WTC11 (cell line): ENCODE measurements around the gene SAP30BP. TPM values are rescaled to one million over a fixed set of nuclear protein-coding genes. Genes with fewer than 3 reads are reported as not detected.

Experiments used
- ATAC-seq: fragments of 200-7000 bp; cut with Tn5 transposase; 2 replicates; pipeline ENCODE4 v1.10.0; 2021; ENCODE audit warnings: mild to moderate bottlenecking, moderate library complexity
- CTCF ChIA-PET: fragments of 300-600 bp; sonication (Branson Sonifier 250); formaldehyde crosslinking; loops from one replicate; lab custom pipeline; 2021; ENCODE audit warnings: antibody characterized with exemption; lab: Charles Lee
- POLR2A ChIA-PET: fragments of 350-600 bp; sonication (Branson Sonifier 250); formaldehyde crosslinking; loops from one replicate; lab custom pipeline; 2021; ENCODE audit warnings: antibody characterized with exemption; lab: Charles Lee
- DNase-seq: peaks from one replicate; pipeline ENCODE4 v3.0.0; 2021; ENCODE audit warnings: low spot score
- H3K27ac Mint-ChIP-seq: 2 replicates; pipeline ENCODE4 v1.8.0; 2021; ENCODE audit warnings: mixed read lengths
- H3K27me3 Mint-ChIP-seq: 2 replicates; pipeline ENCODE4 v1.8.0; 2021; ENCODE audit warnings: low read depth, mild to moderate bottlenecking, moderate library complexity, mixed read lengths
- H3K36me3 Mint-ChIP-seq: 2 replicates; pipeline ENCODE4 v1.8.0; 2021; ENCODE audit warnings: mixed read lengths
- H3K4me1 Mint-ChIP-seq: 2 replicates; pipeline ENCODE4 v1.8.0; 2022; ENCODE audit warnings: mixed read lengths
- H3K4me3 Mint-ChIP-seq: 2 replicates; pipeline ENCODE4 v1.8.0; 2021; ENCODE audit warnings: mild to moderate bottlenecking, moderate library complexity, mixed read lengths
- H3K9me3 Mint-ChIP-seq: 2 replicates; pipeline ENCODE4 v1.8.0; 2021; ENCODE audit warnings: mixed read lengths
- AR ChIP-seq: fragments of 250-450 bp; sonication (Bioruptor Pico); IDR thresholded peaks from 2 replicates; pipeline ENCODE4 v1.9.0; 2021; ENCODE audit warnings: mild to moderate bottlenecking
- ATF3 ChIP-seq: sonication (generic); formaldehyde crosslinking; conservative IDR thresholded peaks from 2 replicates; pipeline ENCODE4 v1.8.1; 2022; ENCODE audit warnings: mild to moderate bottlenecking, missing genetic modification reagents
- ATF6 ChIP-seq: sonication (generic); formaldehyde crosslinking; IDR thresholded peaks from 2 replicates; pipeline ENCODE4 v1.8.1; 2023; ENCODE audit warnings: mild to moderate bottlenecking, missing genetic modification reagents
- ETV6 ChIP-seq: sonication (generic); formaldehyde crosslinking; IDR thresholded peaks from 2 replicates; pipeline ENCODE4 v1.8.1; 2022; ENCODE audit warnings: mild to moderate bottlenecking, missing genetic modification reagents
- MAX ChIP-seq: sonication (generic); formaldehyde crosslinking; IDR thresholded peaks from 2 replicates; pipeline ENCODE4 v1.8.0; 2022; ENCODE audit warnings: mild to moderate bottlenecking, missing genetic modification reagents
- NFATC4 ChIP-seq: fragments of 250-450 bp; sonication (Bioruptor Pico); IDR thresholded peaks from 2 replicates; pipeline ENCODE4 v1.9.0; 2021; ENCODE audit warnings: mild to moderate bottlenecking
- OVOL2 ChIP-seq: fragments of 250-450 bp; sonication (Bioruptor Pico); IDR thresholded peaks from 2 replicates; pipeline ENCODE4 v1.9.0; 2021; ENCODE audit warnings: mild to moderate bottlenecking, borderline replicate concordance
- TCF7 ChIP-seq: sonication (generic); formaldehyde crosslinking; IDR thresholded peaks from 2 replicates; pipeline ENCODE4 v1.8.0; 2022; ENCODE audit warnings: mild to moderate bottlenecking, low read depth, missing genetic modification reagents, moderate library complexity
- USF2 ChIP-seq: sonication (generic); formaldehyde crosslinking; IDR thresholded peaks from 2 replicates; pipeline ENCODE4 v1.8.1; 2023; ENCODE audit warnings: mild to moderate bottlenecking, missing genetic modification reagents, moderate library complexity
- ZBTB43 ChIP-seq: sonication (generic); formaldehyde crosslinking; IDR thresholded peaks from 2 replicates; pipeline ENCODE4 v1.8.1; 2023; ENCODE audit warnings: mild to moderate bottlenecking, missing genetic modification reagents
- total RNA-seq: library from RNA; stranded (reverse); gene quantifications from 3 replicates; pipeline ENCODE4 v1.2.3, GENCODE V29; 2021
- TF ChIP-seq, protein P1 (sequence below): fragments of 250-450 bp; sonication (Bioruptor Pico); conservative IDR thresholded peaks from 2 replicates; pipeline ENCODE4 v1.9.0; 2021; ENCODE audit warnings: mild to moderate bottlenecking
- TF ChIP-seq, protein P2 (sequence below): sonication (generic); formaldehyde crosslinking; IDR thresholded peaks from 2 replicates; pipeline ENCODE4 v1.8.0; 2022; ENCODE audit warnings: missing genetic modification reagents
- TF ChIP-seq, protein P3 (sequence below): sonication (generic); formaldehyde crosslinking; IDR thresholded peaks from 2 replicates; pipeline ENCODE4 v1.8.1; 2022; ENCODE audit warnings: low read depth, mild to moderate bottlenecking, moderate library complexity, missing genetic modification reagents, borderline replicate concordance

The SAP30BP gene
- total RNA-seq, 1 experiment from 2014 or later, result 86.8 TPM

- ChIA-PET POLR2A (no interaction called here), CTCF (interaction anchor here (0.8 to 1.9 kb wide), 5 partner anchors 10 to 258 kb away, joined by 3 to 9 read pairs (median 4); partner anchors contain the start of gene SMIM5)
- H3K9me3 Mint-ChIP-seq, result no peaks in the 10 kb centered on the region
- no peak overlapping the region for H3K4me3 Mint-ChIP-seq
- no peak overlapping the region for H3K27ac Mint-ChIP-seq
- ATAC-seq, result no peak
- TF ChIP-seq USF2 (no peak), ETV6 (CRISPR knock-in tag) (no peak), MAX (CRISPR knock-in tag) (no peak)
- no peaks in the 10 kb centered on the region for H3K27me3 Mint-ChIP-seq
- DNase-seq, result no peak
- H3K4me1 Mint-ChIP-seq, result no peaks in the 10 kb centered on the region
- H3K36me3 Mint-ChIP-seq, result no peaks in the 10 kb centered on the region
Observed at GRCh38 chr17:75740215-75740614, 73.1 kb downstream of the SAP30BP start.

DNA sequence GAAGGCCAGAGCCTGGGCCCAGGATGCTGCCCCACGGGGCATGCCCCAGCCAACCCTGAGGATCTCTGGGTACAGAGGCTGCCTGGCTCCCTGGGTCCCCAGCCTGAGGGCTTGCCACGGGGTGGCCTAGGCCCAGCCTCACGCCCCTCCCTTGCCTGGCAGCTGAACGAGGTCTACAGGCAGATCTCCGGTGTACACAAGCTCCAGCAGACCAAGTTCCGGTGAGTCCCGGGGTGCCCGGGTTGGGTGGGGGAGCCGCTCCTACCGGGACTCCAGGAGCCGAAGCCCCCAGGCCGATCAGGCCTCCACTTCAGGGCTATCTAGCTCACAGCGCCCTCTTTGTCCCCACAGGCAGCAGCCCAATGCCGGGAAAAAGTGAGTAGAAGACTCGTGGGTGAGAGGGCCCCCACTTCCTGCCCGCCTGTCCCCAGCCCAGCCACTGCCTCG, 73.5 kb downstream of the SAP30BP start:
- H3K27ac Mint-ChIP-seq, result no peak overlapping the region
- CTCF ChIA-PET, result interaction anchor here (0.8 to 1.9 kb wide), 5 partner anchors 9 to 258 kb away, joined by 3 to 9 read pairs (median 4); partner anchors contain the start of gene SMIM5
- no peaks in the 10 kb centered on the region for H3K4me1 Mint-ChIP-seq
- DNase-seq (no peak), ATAC-seq (0 out of 2 replicates have a peak, but pooled peaks have one; percentile 42)
- no peak overlapping the region for H3K4me3 Mint-ChIP-seq
- POLR2A ChIA-PET, result no interaction called here
- no peak for TF ChIP-seq ATF6 (CRISPR knock-in tag)
- no peak for TF ChIP-seq ZBTB43 (CRISPR knock-in tag)
- no peak for TF ChIP-seq NFATC4
- TF ChIP-seq, protein P1, sequence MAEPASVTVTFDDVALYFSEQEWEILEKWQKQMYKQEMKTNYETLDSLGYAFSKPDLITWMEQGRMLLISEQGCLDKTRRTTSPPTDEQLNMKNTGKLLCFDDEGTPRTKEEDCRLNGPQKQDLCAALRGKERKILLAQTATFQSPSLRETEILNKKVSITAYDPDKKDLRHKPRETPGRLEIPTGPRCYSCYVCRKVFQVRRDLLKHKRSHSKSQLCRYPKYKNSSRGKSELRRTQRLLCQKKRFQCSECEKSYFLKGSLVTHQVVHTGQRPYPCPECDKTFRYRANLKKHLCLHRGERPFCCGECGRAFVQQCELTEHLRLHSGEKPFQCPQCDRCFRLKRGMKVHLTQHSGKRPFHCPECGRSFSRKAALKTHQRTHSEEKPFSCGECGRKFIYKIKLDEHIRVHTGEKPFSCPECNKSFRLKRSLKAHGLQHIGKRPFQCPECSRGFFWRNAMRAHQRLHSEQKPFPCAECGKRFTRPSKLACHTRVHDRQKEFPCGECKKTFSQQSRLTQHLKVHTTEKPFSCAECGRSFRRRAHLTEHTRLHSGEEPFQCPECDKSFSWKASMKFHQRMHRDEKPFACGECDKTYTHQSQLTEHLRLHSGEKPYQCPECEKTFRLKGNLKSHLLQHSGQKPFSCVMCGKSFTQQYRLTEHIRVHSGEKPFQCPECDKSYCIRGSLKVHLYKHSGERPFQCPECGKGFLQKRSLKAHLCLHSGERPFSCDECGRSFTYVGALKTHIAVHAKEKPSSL, result no peak
- no peak for TF ChIP-seq TCF7 (CRISPR knock-in tag)
- TF ChIP-seq, protein P2, sequence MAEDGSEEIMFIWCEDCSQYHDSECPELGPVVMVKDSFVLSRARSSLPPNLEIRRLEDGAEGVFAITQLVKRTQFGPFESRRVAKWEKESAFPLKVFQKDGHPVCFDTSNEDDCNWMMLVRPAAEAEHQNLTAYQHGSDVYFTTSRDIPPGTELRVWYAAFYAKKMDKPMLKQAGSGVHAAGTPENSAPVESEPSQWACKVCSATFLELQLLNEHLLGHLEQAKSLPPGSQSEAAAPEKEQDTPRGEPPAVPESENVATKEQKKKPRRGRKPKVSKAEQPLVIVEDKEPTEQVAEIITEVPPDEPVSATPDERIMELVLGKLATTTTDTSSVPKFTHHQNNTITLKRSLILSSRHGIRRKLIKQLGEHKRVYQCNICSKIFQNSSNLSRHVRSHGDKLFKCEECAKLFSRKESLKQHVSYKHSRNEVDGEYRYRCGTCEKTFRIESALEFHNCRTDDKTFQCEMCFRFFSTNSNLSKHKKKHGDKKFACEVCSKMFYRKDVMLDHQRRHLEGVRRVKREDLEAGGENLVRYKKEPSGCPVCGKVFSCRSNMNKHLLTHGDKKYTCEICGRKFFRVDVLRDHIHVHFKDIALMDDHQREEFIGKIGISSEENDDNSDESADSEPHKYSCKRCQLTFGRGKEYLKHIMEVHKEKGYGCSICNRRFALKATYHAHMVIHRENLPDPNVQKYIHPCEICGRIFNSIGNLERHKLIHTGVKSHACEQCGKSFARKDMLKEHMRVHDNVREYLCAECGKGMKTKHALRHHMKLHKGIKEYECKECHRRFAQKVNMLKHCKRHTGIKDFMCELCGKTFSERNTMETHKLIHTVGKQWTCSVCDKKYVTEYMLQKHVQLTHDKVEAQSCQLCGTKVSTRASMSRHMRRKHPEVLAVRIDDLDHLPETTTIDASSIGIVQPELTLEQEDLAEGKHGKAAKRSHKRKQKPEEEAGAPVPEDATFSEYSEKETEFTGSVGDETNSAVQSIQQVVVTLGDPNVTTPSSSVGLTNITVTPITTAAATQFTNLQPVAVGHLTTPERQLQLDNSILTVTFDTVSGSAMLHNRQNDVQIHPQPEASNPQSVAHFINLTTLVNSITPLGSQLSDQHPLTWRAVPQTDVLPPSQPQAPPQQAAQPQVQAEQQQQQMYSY (CRISPR knock-in tag), result no peak
- no peak for TF ChIP-seq OVOL2 (CRISPR knock-in tag)
- TF ChIP-seq, protein P3, sequence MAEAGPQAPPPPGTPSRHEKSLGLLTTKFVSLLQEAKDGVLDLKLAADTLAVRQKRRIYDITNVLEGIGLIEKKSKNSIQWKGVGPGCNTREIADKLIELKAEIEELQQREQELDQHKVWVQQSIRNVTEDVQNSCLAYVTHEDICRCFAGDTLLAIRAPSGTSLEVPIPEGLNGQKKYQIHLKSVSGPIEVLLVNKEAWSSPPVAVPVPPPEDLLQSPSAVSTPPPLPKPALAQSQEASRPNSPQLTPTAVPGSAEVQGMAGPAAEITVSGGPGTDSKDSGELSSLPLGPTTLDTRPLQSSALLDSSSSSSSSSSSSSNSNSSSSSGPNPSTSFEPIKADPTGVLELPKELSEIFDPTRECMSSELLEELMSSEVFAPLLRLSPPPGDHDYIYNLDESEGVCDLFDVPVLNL (CRISPR knock-in tag), result no peak
- TF ChIP-seq AR (CRISPR knock-in tag), result no peak
- no peak for TF ChIP-seq ATF3 (CRISPR knock-in tag)
- H3K36me3 Mint-ChIP-seq, result no peaks in the 10 kb centered on the region
- no peaks in the 10 kb centered on the region for H3K9me3 Mint-ChIP-seq
- H3K27me3 Mint-ChIP-seq, result no peaks in the 10 kb centered on the region
